Head of caudate nucleus (tissue), 42 donors: ENCODE results near the gene DLD.
"Not testable (repeated sequence)": the region's sequence is repeated elsewhere in the genome, so short reads cannot be mapped to it uniquely, and the experiment has no call there.

Experiments used
- DNase-seq, 42 donors: peaks; one replicate each; pipeline versions ENCODE4 v3.0.0 to v3.0.0-alpha.2; 2020 to 2021; ENCODE audit warnings: mixed read lengths in 7 of 42
- intact Hi-C: fragments of 100-400 bp; cut with DNase I; formaldehyde crosslinking; loops from one replicate; pipeline ENCODE4 v1.15.0; 2022

The DLD gene

DNA sequence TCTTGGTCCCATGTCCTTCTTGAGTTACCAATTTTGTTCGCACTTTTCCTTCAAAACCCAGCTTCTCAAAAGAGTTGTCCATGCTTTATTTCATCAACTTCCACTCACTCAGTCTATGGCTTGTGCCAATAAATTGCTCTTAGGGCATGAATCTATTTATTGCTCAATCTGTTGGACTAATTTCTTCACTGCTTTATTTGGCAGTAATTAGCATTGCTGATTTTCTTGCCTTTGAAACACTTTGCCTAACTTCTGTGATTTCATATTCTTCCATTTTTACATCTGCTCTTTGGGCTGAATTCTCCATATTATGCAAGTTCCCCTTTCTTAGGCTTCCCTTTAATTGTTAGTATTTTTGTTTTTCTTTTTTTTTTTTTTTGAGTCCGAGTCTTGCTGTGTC lies 16.8 kb downstream of the DLD start:
- no peak for DNase-seq
- intact Hi-C loops: no loop called here

DNA sequence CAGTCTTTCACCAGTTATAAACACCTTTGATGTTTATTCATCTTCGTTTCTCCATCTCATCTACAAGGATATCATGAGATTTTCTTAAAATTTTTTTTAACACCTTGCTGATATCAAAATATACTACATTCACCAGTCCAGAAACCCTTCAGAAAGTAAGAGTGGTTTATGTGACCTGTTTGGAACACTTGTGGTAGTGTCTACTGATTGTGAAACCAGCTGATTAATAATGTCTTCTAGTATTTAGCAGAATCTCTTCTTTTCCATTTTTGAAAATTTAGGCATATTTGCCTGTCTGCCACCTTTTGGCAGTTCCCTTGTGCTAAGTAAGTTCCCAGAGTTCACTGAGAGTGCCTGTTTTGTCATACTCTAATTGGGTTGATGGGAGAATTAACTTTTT lies 18.5 kb downstream of the DLD start:
- intact Hi-C loops: no loop called here
- no peak for DNase-seq

DNA sequence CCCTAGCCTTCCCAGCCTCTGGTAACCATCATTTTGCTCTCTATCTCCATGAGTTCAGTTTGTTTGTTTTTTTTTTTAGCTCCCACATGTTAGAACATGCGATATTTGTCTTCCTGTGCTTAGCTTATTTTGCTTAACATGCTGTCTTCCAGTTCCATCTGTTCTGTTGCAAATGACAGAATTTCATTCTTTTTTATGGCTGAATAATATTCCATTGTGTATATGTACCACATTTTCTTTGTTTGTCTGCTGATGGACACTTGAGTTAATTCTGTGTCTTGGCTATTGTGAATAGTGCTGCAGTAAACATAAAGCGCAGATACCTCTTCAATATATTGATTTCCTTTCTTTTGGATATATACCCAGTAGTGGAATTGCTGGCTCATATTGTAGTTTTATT lies 21.0 kb downstream of the DLD start:
- DNase-seq: no peak
- intact Hi-C loops: loop anchor here (10.0 kb wide), 1 partner anchor 233 kb away; no protein-coding TSS in a partner anchor

DNA sequence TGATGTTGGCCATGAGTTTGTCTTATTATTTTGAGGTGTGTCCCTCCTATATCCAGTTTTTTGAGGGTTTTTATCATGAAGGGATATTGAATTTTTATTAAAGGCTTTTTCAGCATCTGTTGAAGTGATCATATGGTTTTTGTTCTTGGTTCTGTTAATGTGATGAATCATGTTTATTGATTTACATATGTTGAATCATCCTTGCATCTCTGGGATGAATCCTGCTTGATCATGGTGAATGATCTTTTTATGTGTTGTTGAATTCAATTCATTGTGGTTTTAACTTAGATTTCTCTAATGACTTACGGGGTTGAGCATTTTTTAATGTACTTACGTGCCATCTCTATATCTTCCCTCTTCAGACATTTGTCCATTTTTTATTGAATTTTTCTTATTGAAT lies 22.9 kb downstream of the DLD start:
- DNase-seq: no peak
- intact Hi-C loops: loop anchor here (10.0 kb wide), 1 partner anchor 231 kb away; no protein-coding TSS in a partner anchor

DNA sequence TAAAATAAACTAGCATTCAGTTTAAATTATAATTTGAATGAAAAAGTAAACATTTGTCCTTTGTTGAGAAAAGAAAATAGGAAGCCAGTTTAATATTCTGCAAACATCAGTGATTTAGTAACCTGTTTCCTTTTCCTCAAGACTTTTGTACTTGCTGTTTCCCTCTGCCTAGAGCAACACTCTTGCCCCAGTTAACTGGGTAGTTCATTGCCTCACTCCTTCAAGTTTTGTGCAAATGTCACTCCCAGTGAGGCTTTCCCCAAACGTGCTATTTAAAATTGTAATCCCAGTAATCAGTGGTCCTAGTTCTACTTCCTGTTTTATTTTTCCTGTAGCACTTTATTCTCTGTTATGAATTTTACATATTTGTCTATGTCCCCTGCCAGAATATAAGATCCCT lies 23.8 kb downstream of the DLD start:
- DNase-seq: no peak
- intact Hi-C loops: loop anchor here (10.0 kb wide), 1 partner anchor 230 kb away; no protein-coding TSS in a partner anchor

DNA sequence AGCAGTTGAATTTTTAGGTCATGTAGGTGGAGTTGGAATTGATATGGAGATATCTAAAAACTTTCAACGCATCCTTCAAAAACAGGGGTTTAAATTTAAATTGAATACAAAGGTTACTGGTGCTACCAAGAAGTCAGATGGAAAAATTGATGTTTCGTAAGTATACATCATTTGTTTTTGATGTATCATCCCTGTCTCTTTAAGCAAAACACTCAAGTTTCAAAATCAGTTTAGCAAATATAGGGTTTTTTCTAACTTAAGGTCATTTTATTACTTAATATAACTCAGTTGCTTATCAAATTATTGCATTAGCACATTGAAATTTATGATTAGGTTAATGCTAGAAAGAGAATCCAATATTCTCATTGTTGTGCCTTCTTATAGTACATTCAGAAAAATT lies 24.6 kb downstream of the DLD start:
- intact Hi-C loops: loop anchor here (10.0 kb wide), 1 partner anchor 229 kb away; no protein-coding TSS in a partner anchor
- no peak for DNase-seq

DNA sequence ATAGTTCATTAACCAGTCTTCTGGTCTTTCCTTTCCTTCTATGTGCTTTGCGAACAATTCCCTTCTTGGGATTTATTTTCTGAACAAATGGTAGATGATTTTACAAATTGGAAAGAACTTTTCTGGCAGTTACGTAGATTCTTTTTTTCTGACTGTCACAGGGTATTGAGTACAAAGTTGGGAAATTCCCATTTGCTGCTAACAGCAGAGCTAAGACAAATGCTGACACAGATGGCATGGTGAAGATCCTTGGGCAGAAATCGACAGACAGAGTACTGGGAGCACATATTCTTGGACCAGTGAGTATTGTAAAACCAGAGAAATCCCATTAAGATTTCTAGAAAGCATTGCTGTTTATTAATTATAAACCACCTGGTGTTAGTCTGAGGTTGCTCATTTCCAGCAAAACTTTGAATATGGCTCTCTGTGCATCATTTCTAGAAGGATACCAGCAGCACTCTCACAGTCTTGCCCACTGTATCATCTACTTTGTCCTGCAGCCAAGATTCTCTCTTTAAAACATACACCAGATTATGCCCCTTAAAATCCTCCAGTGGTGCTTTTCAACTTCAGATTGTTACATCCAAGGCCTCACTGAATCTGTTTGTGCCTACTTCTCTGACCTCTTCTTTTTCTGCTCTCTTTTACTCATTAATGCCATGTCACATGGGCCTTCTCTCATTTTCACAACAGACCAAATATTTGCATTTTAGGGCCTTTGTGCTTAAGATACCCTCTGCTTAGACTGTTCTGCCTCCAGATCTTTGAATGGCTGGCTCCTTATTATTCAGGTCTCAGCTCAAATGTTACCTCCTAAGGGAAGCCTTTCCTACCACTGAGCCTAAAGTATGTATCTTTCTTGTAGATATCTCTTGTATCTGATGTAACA lies 27.0 kb downstream of the DLD start:
- intact Hi-C loops: loop anchor here (10.0 kb wide), 1 partner anchor 227 kb away; no protein-coding TSS in a partner anchor
- DNase-seq: no peak

DNA sequence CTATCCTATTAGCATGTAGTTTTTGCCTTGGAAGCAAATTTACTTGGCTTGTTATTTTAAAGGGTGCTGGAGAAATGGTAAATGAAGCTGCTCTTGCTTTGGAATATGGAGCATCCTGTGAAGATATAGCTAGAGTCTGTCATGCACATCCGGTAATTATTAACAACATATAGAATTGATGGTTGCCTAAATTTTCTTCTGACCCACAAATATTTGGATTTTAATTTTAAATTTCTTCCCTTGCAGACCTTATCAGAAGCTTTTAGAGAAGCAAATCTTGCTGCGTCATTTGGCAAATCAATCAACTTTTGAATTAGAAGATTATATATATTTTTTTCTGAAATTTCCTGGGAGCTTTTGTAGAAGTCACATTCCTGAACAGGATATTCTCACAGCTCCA lies 28.0 kb downstream of the DLD start:
- no peak for DNase-seq
- intact Hi-C loops: loop anchor here (10.0 kb wide), 1 partner anchor 226 kb away; no protein-coding TSS in a partner anchor

DNA sequence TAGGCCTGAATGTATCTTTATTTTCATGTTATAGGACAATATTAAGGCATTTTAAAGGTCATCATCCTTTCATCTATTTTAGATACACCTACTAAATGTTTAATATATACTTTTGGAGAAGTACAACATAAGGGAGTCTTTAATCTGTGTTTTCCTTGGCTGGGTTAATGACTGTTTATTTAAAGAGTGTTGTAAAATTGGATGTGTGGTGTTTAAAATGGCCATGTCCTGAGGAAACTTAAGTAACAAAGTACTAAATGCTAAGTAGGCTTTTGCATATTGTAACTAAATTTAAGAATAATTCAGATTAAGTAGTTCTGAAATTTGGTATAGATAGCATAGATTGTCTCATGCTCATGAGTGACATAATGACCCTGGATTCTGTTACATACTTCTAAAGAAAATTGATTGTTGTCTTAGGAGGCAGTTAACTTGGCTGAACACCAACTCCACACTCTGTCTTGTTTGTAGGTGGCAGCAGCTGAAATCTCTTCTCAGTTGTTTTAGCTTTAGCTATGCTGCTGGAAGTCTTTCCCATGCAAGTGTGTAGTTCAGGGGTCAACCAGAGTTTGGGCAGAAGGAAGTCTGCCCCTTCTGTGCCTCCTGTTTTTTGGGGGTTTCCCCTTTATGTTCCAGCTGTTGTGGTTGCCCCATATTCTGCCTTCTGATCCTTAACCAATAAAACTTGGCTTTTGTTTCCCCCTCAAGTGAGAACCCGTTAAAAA lies 29.2 kb downstream of the DLD start:
- intact Hi-C loops: no loop called here
- no peak for DNase-seq

DNA sequence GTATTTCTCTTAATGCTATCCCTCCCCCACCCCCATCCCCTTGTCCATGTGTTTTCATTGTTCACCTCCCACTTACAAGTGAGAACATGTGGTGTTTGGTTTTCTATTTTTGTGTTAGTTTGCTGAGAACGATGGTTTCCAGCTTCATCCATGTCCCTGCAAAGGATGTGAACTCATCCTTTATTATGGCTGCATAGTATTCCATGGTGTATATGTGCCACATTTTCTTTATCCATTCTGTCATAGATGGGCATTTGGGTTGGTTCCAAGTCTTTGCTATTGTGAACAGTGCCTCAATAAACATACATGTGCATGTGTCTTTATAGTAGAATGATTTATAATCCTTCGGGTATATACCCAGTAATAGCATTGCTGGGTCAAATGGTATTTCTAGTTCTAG lies 30.8 kb downstream of the DLD start:
- intact Hi-C loops, DNase-seq: not testable (repeated sequence)

DNA sequence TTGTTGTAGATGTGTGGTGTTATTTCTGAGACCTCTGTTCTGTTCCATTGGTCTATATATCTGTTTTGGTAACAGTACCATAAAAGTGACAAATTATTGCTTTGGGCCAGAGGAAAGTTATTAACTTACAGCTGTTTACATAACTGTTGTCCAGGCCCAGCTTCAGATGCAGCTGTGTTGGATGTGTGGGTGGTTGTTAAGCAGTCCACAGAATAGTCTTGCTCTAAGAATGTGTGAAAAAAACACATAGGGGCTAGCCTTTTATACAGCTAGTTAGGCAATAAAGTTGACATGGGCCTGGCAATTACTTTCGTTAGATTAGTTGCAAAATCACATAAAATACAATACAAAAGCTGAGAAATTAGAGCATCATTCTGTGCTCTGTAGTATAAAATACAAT lies 31.9 kb downstream of the DLD start:
- no peak for DNase-seq
- intact Hi-C loops: no loop called here

DNA sequence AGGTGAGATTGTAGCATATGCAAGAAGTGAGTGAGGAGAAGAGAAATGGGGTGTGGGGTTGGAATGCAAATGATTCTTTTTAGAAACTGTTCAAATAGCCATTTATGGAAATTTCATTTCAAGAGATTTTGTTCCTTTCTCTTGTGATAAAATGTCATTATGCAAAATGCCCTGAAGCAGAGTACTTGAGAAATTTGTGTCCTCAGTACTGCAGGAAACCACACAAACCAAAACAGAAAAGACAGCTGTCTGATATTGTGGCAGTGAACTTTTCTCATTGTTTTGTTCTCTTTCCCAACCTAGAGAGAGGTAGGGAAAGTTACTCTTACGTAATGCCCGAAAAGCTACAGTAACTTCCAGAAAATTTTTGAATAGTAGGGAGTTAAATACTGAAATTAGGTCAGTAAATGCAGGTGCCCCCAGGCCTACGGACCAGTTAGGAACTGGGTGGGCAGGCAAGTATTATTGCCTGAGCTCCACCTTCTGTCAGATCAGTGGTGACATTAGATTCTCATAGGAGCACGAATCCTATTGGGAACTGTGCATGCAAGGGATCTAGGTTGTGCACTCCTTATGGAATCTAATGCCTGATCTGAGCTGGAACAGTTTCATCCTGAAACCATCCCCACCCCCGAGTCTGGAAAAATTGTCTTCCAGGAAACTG lies 34.0 kb downstream of the DLD start:
- intact Hi-C loops: no loop called here

DNA sequence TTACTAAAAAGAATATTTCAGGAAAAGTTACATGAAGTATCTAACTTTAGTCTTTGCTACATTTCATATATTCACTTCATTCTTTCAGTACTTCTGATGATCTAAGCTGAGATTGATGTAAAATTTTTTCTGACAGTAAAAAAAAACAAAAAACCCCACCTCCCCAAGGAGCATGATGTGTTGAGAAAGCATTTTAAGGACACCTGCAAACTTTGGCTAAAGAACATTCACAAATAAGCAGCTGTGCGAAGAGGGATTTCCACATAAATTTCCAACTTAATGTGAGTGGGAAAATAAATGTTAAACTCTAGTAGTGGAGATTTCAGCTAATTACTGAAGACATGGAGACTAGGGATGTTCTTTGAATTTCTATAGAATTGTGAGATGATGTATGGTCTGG lies 35.5 kb downstream of the DLD start:
- no peak for DNase-seq
- intact Hi-C loops: no loop called here

More for the DNA sequence above, 34.0 kb downstream of the DLD start:
- no peak for DNase-seq

DNA sequence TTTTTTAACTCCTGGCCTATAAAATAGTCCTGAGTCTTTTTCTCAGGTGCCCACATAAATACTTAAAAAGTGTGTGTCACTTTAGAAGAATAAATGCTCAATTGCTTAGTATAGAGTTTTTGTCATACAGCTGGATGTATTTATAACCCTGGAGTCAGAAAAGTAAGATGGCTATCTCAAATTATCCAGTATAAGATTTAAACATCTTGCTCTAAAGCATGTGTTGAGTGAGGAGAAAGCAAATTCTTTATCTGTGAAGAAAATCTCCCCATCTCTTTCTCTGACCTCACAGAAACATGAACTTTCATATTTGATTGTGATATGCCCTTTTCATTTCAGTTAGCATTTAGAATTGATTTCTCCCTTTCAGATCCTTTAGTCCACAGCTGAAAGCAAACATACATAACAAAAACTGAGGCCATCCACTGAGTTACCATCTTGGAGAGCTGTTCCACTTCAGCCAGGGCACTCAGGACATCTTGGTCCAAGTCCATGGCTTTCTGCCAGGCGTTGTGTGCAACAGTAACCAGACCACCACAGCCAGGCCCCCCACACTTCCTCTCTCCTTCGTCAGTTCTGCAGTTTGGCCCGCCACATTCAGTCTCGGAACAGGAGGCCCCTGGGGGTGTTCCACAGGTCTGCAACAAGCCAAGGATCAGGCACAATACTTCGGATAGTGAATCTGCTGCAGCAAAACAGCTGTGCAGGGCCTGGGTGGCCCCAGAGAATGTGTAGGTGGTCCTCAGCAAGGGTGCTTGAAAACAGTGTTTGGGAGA lies 40.9 kb downstream of the DLD start:
- DNase-seq: no peak
- intact Hi-C loops: no loop called here

DNA sequence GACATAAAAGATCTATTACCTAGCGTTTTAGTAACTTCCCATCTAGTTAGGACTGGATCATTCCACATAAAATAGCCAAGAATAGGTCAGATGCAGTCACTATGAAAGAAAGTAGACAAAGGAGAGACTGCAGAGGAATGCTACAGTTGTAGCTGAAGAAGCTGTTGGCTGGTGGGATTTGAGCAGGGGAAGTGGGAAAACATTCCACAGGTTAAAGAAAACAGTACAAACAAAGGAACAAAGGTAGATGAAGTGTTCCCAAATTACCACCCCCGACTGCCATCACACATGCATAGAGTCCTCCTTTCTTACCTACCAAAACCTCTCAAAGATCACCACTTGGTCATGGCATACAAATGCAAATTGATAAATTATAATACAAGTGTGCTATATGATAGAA lies 41.8 kb downstream of the DLD start:
- intact Hi-C loops: no loop called here
- no peak for DNase-seq

DNA sequence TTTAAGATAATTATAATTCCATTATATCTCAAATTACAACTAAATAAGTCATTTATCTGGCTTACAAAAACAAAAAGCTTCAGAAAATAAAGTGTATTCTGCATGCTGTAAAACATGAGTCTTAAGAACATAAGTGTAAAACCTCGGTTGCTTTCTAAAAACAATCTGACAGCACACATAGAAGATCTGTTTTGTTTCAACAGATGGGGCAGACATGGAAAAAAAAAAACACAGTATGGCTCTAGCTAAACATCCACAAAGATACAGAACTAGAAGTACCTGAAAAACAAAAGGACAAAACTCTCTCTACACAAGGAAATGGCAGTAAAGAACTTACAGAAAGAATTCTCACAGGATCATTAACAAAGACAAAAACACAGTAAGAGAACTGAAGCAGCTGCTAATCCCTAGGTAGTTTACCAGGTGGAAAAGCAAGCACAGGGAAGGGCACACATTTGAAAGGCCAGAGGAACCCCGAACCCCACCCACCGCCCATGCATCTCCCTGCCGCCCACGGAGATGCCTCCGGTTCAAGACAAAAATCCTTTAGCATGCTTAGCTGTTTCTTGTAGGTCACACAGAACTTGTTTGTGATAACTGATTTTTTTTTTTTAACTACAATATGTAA lies 42.5 kb downstream of the DLD start:
- intact Hi-C loops: no loop called here

DNA sequence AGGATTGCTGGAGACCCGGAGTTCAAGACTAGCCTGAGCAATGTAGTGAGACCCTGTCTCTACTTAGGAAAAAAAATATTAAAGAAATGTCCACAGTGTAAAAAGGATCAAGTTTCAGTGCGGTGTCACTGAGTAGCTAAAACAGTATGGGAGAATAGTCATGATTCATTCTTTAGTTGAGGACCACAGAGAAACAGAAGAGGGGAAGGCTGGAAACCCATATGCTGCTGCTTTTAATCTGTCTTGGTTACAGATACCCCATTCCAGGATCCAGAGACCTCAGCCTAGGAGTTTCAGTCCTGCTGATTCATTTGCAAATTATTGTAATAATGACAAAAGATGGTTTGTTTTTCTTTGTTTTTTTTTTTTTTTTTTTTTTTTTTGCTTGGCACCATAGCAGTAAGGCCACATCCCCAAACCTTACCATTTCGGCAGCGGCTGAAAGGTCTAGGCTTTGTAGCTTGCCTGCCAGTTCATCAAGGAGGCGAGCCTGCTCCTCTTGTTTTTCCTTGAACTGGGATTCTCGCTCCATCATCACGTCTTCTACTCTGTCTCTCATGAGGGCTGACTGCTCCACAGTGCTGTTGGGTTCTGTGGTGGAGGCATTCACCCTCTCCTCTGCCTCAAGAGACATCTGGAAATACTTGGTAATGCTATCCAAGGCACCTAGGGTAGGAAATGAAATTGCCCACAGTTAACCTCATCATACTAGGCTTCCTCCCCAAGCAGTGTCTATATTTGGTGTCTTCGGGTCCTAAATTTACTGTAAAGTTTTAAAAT lies 44.2 kb downstream of the DLD start:
- intact Hi-C loops: no loop called here
- no peak for DNase-seq

More for the DNA sequence above, 42.5 kb downstream of the DLD start:
- DNase-seq: peak in 1 of 42 donors; percentile 49

DNA sequence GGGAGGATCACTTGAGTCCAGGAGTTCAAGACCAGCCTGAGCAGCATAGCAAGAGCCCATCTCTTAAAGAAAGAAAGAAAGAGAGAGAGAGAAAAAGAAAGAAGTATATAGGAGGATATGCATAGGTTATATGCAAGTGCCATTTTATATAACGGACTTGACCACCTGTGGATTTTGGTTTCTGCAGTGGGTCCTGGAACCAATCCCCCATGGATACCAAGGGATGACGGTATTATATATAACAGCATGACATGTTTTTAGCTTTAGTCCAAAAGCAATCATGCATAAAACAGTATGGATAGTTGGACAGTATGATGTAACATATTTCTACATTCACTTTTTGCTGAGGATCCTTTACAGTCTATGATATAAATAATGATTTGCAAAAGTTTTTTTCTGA lies 45.3 kb downstream of the DLD start:
- intact Hi-C loops: no loop called here
- DNase-seq: no peak
